Heart left ventricle (tissue), 13 donors: ENCODE data around the gene COLEC11.

Source experiments
- CTCF ChIP-seq, 12 donors: fragments of 200-600 bp; sonication (generic) in 4 of 12; IDR thresholded peaks; one replicate each; pipeline versions ENCODE4 v1.5.0 to v1.8.0; 2018 to 2022; ENCODE audit warnings: antibody characterized with exemption in 12 of 12, mild to moderate bottlenecking in 5 of 12
- POLR2A ChIP-seq, 2 donors: fragments of 450-650 bp; IDR thresholded peaks; one replicate each; pipeline ENCODE4 v1.6.1; 2017; ENCODE audit warnings: antibody characterized with exemption in 2 of 2, mild to moderate bottlenecking in 2 of 2, moderate library complexity in 2 of 2
- donor health status: ischemic (EF 13 %, LVEDD 7.1; RV severe dilation, severe dysfunction).
- donor health status: DM: no; HTN: yes; CAD: no.
- donor health status: DM: no; HTN: no; CAD: no.
- donor health status: ischemic (EF 25% LVEDD 6.9; RV normal size, moderate dysfunction).
- donor health status: ischemic (EF 25% LVEDD 5.7; RV mildly dilated, moderate dysfunction).
- donor health status: ischemic (EF 35%, LVEDD 5.7; RV mildly dilated, moderate dysfunction).
- donor health status: nonischemic (EF 11% LVEDD 7.7; RV severe dilation, severe dysfunction).
- donor health status: DM: yes; HTN: yes; CAD: no.
- donor health status: PGD.
- donor health status: ischemic (EF 29% LVEDD 5.4; RV normal size, mild dysfunction).
- donor health status: nonischemic (EF 23%, LVEDD 6.1; RV moderate dilation, normal function).

DNA sequence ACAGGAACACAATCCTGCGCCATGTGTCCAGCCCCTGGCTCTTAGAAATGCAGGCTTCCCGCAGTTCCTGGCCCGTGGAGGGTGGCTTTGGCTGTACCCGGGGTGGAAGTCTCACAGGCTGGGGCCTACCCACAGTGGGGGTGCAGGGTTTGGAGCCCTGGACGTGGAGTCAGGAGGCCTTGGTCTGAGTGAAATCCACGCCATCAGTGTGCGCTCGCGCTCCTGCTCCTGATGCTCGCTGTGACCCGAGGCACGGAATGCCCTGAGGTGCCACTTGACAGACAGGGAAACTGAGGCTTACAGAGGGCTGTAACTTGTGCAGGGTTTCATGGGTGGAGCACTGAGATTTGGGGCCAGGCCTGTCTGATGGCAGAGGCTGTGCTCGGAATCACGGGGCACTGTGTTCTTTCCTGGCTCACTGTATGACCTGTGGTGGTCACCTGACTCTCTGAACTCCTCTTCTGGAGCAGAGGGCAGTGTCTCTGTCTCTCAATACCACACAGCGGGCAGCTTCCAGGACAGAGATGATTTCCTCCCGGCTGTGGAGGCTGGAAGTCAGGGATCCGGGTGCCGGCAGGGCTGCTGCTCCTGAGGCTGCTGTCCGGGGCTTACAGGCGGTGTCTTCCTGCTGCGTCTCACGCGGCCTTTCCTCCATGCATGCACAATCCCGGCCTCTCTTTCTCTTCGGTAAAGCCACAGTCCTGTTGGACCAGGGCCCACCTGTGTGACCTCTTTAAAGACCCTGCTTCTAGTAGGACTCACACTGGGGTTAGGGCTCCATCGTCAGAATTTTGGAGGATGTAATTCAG lies 37.1 kb downstream of the COLEC11 start:
- TF ChIP-seq CTCF (IDR thresholded peaks at IDR 0.05) (no peak), POLR2A (IDR thresholded peaks at IDR 0.05) (no peak)
